22Rv1 (cell line): ENCODE results near the gene RNF214.

Experiments
- ZFX ChIP-seq: fragments of 450-650 bp; IDR thresholded peaks from 2 replicates; pipeline ENCODE4 v1.6.1; 2017; ENCODE audit warnings: antibody characterized with exemption, borderline replicate concordance
- TF ChIP-seq, protein P1 (sequence below): fragments of 450-650 bp; IDR thresholded peaks from 2 replicates; pipeline ENCODE4 v1.5.1; 2017; ENCODE audit warnings: mild to moderate bottlenecking

DNA sequence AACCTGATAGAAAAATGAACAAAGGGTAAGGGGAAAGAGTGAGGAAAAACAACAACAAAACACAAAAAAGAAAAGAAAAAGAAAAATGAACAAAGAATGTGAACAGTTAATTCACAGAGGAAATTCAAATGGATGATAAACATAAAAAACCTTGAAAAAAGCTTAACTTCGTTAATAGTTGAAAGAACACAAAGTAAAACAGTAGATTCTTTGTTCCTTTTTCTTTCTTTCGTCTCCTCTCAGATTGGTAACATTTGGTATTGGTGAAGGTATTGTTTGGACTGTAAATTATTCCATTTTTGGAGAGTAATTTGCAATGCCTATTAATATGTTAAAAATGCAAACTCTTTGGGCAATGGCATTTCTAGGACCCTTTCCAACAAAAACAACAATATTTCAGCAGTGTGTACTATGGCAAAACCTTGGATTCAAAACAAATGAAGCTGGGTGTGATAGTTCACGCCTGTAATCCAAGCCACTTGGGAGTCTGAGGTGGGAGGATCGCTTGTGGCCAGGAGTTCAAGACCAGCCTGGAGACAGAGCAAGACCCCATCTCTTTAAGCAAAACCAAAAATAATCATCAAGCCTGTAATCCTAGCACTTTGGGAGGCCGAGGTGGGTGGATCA is 86.9 kb downstream of the RNF214 start:
- TF ChIP-seq, protein P1, sequence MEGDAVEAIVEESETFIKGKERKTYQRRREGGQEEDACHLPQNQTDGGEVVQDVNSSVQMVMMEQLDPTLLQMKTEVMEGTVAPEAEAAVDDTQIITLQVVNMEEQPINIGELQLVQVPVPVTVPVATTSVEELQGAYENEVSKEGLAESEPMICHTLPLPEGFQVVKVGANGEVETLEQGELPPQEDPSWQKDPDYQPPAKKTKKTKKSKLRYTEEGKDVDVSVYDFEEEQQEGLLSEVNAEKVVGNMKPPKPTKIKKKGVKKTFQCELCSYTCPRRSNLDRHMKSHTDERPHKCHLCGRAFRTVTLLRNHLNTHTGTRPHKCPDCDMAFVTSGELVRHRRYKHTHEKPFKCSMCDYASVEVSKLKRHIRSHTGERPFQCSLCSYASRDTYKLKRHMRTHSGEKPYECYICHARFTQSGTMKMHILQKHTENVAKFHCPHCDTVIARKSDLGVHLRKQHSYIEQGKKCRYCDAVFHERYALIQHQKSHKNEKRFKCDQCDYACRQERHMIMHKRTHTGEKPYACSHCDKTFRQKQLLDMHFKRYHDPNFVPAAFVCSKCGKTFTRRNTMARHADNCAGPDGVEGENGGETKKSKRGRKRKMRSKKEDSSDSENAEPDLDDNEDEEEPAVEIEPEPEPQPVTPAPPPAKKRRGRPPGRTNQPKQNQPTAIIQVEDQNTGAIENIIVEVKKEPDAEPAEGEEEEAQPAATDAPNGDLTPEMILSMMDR, result no peak
- no peak for TF ChIP-seq ZFX
